ENCODE data around the gene USP36.

GRCh38 chr17:78785663-78786057 is 55.0 kb downstream of the USP36 start:
- TF ChIP-seq CDX4 (CRISPR knock-in tag; IDR thresholded peaks at IDR 0.05; ENCODE audit: borderline replicate concordance), result no peak
- TF ChIP-seq, protein P1, sequence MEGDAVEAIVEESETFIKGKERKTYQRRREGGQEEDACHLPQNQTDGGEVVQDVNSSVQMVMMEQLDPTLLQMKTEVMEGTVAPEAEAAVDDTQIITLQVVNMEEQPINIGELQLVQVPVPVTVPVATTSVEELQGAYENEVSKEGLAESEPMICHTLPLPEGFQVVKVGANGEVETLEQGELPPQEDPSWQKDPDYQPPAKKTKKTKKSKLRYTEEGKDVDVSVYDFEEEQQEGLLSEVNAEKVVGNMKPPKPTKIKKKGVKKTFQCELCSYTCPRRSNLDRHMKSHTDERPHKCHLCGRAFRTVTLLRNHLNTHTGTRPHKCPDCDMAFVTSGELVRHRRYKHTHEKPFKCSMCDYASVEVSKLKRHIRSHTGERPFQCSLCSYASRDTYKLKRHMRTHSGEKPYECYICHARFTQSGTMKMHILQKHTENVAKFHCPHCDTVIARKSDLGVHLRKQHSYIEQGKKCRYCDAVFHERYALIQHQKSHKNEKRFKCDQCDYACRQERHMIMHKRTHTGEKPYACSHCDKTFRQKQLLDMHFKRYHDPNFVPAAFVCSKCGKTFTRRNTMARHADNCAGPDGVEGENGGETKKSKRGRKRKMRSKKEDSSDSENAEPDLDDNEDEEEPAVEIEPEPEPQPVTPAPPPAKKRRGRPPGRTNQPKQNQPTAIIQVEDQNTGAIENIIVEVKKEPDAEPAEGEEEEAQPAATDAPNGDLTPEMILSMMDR (IDR thresholded peaks at IDR 0.05), result no peak
- TF ChIP-seq, protein P2, sequence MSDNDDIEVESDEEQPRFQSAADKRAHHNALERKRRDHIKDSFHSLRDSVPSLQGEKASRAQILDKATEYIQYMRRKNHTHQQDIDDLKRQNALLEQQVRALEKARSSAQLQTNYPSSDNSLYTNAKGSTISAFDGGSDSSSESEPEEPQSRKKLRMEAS (CRISPR knock-in tag; IDR thresholded peaks at IDR 0.05), result no peak
- no peak for TF ChIP-seq ETV6 (CRISPR knock-in tag; IDR thresholded peaks at IDR 0.05)
- no peak for TF ChIP-seq USF2 (CRISPR knock-in tag; IDR thresholded peaks at IDR 0.05)
- TF ChIP-seq SMAD3 (CRISPR knock-in tag; IDR thresholded peaks at IDR 0.05; ENCODE audit: borderline replicate concordance), result no peak
- TF ChIP-seq, protein P3, sequence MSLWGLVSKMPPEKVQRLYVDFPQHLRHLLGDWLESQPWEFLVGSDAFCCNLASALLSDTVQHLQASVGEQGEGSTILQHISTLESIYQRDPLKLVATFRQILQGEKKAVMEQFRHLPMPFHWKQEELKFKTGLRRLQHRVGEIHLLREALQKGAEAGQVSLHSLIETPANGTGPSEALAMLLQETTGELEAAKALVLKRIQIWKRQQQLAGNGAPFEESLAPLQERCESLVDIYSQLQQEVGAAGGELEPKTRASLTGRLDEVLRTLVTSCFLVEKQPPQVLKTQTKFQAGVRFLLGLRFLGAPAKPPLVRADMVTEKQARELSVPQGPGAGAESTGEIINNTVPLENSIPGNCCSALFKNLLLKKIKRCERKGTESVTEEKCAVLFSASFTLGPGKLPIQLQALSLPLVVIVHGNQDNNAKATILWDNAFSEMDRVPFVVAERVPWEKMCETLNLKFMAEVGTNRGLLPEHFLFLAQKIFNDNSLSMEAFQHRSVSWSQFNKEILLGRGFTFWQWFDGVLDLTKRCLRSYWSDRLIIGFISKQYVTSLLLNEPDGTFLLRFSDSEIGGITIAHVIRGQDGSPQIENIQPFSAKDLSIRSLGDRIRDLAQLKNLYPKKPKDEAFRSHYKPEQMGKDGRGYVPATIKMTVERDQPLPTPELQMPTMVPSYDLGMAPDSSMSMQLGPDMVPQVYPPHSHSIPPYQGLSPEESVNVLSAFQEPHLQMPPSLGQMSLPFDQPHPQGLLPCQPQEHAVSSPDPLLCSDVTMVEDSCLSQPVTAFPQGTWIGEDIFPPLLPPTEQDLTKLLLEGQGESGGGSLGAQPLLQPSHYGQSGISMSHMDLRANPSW (CRISPR knock-in tag; conservative IDR thresholded peaks at IDR 0.05; ENCODE audit: low read depth), result no peak
- no peak for TF ChIP-seq ZNF512 (CRISPR knock-in tag; IDR thresholded peaks at IDR 0.05; ENCODE audit: borderline replicate concordance)
- no peak for TF ChIP-seq SOX15 (CRISPR knock-in tag; IDR thresholded peaks at IDR 0.05)
- TF ChIP-seq ARID4B (CRISPR knock-in tag; IDR thresholded peaks at IDR 0.05; ENCODE audit: borderline replicate concordance), result no peak
- no peak for TF ChIP-seq TEAD4 (CRISPR knock-in tag; IDR thresholded peaks at IDR 0.05)
- TF ChIP-seq E2F1 (CRISPR knock-in tag; IDR thresholded peaks at IDR 0.05), result no peak
- TF ChIP-seq CREB1 (CRISPR knock-in tag; IDR thresholded peaks at IDR 0.05), result no peak
